Osteoblast (primary cell): ENCODE measurements around the gene DAP. TPM values are rescaled to one million over a fixed set of nuclear protein-coding genes. Genes with fewer than 3 reads are reported as not detected.

Source experiments
- DNase-seq: peaks from one replicate; pipeline ENCODE4 v3.0.0; 2011; ENCODE audit warnings: low spot score, mixed read lengths; ENCODE audit not compliant: insufficient read length; ENCODE audit errors: missing footprints
- H2AFZ ChIP-seq: 2 replicates; pipeline ENCODE4 v1.6.0; 2011; ENCODE audit warnings: mild to moderate bottlenecking, low read length
- H3K27ac ChIP-seq: 2 replicates; pipeline ENCODE4 v1.5.1; 2011; ENCODE audit warnings: mild to moderate bottlenecking, low read depth, low read length, moderate library complexity
- H3K27me3 ChIP-seq: 2 replicates; pipeline ENCODE4 v1.6.0; 2012; ENCODE audit warnings: mild to moderate bottlenecking, control low read depth, inconsistent platforms, low read length, moderate library complexity; ENCODE audit not compliant: insufficient read depth
- H3K36me3 ChIP-seq: 2 replicates; pipeline ENCODE4 v1.5.1; 2011; ENCODE audit warnings: mild to moderate bottlenecking, low read length, control low read depth, moderate library complexity; ENCODE audit not compliant: insufficient read depth
- H3K4me1 ChIP-seq: 2 replicates; pipeline ENCODE4 v1.5.1; 2011; ENCODE audit warnings: mild to moderate bottlenecking, low read length, control low read depth, moderate library complexity; ENCODE audit not compliant: insufficient read depth
- H3K4me2 ChIP-seq: 2 replicates; pipeline ENCODE4 v1.6.0; 2011; ENCODE audit warnings: mild to moderate bottlenecking, low read length; ENCODE audit not compliant: insufficient read depth
- H3K4me3 ChIP-seq: fragments of 200-600 bp; sonication (generic); 3 replicates; pipeline ENCODE4 v1.5.1; 2012; ENCODE audit warnings: mild to moderate bottlenecking, low read length, inconsistent platforms; ENCODE audit not compliant: insufficient read depth
- H3K79me2 ChIP-seq: 2 replicates; pipeline ENCODE4 v1.6.0; 2012; ENCODE audit warnings: mild to moderate bottlenecking, low read length, control low read depth, inconsistent platforms; ENCODE audit not compliant: insufficient read depth
- H3K9me3 ChIP-seq: 2 replicates; pipeline ENCODE4 v1.5.1; 2011; ENCODE audit warnings: low read depth, low read length, control low read depth
- H4K20me1 ChIP-seq: 2 replicates; pipeline ENCODE4 v1.6.0; 2012; ENCODE audit warnings: mild to moderate bottlenecking, low read length, control low read depth; ENCODE audit not compliant: insufficient read depth
- CTCF ChIP-seq: IDR thresholded peaks from 2 replicates; pipeline ENCODE4 v1.5.1; 2011; ENCODE audit warnings: mild to moderate bottlenecking, low read depth, low read length, moderate library complexity; ENCODE audit errors: extremely low read depth
- total RNA-seq: library from RNA; depleted of rRNA; stranded (reverse); fragments of >200 nt; gene quantifications from 2 replicates; pipeline ENCODE4 v1.2.3, GENCODE V29; 2012

DAP gene
- total RNA-seq, 1 donor = 31.1 TPM

GRCh38 chr5:10660135-10660534 is 100.9 kb downstream of the DAP start:
- no peak overlapping the region for H3K27ac ChIP-seq
- H2AFZ ChIP-seq = no peak overlapping the region
- no peaks in the 10 kb centered on the region for H3K79me2 ChIP-seq
- TF ChIP-seq CTCF = no peak
- peaks cover 4% of the 10 kb centered on the region for H3K27me3 ChIP-seq
- no peak for DNase-seq
- H3K9me3 ChIP-seq = no peaks in the 10 kb centered on the region
- H3K4me1 ChIP-seq = no peaks in the 10 kb centered on the region
- H3K4me2 ChIP-seq = no peak overlapping the region
- H3K4me3 ChIP-seq = no peak overlapping the region
- H4K20me1 ChIP-seq = no peaks in the 10 kb centered on the region
- no peaks in the 10 kb centered on the region for H3K36me3 ChIP-seq

- Histone ChIP-seq H3K4me3 (no peak overlapping the region), H3K9me3 (no peaks in the 10 kb centered on the region), H3K4me2 (no peak overlapping the region), H3K36me3 (no peaks in the 10 kb centered on the region), H4K20me1 (no peaks in the 10 kb centered on the region), H3K27me3 (peaks cover 4% of the 10 kb centered on the region), H3K79me2 (no peaks in the 10 kb centered on the region), H3K4me1 (no peaks in the 10 kb centered on the region), H3K27ac (no peak overlapping the region), H2AFZ (no peak overlapping the region)
- DNase-seq = no peak
- no peak for TF ChIP-seq CTCF
These were observed 102.8 kb downstream of the DAP start for GRCh38 chr5:10658265-10658664.

GRCh38 chr5:10655972-10656830 is 104.8 kb downstream of the DAP start:
- no peaks in the 10 kb centered on the region for H4K20me1 ChIP-seq
- H3K4me3 ChIP-seq = no peak overlapping the region
- H3K36me3 ChIP-seq = no peaks in the 10 kb centered on the region
- no peaks in the 10 kb centered on the region for H3K4me1 ChIP-seq
- no peak for DNase-seq
- no peaks in the 10 kb centered on the region for H3K79me2 ChIP-seq
- H3K27ac ChIP-seq = no peak overlapping the region
- H3K9me3 ChIP-seq = no peaks in the 10 kb centered on the region
- H3K27me3 ChIP-seq = peaks cover 4% of the 10 kb centered on the region
- H2AFZ ChIP-seq = no peak overlapping the region
- TF ChIP-seq CTCF = no peak
- no peak overlapping the region for H3K4me2 ChIP-seq

GRCh38 chr5:10655161-10655971 is 105.7 kb downstream of the DAP start:
- Histone ChIP-seq H3K4me1 (no peaks in the 10 kb centered on the region), H3K27me3 (no peaks in the 10 kb centered on the region), H2AFZ (no peak overlapping the region), H3K27ac (no peak overlapping the region), H3K9me3 (no peaks in the 10 kb centered on the region), H3K79me2 (no peaks in the 10 kb centered on the region), H3K4me2 (no peak overlapping the region), H3K4me3 (no peak overlapping the region), H3K36me3 (no peaks in the 10 kb centered on the region), H4K20me1 (no peaks in the 10 kb centered on the region)
- TF ChIP-seq CTCF = no peak
- no peak for DNase-seq
